Measurements from ENCODE around the gene B3GNT2.
A peak's percentile ranks its signal among the peaks of the same experiment; 100 is the strongest.

The B3GNT2 gene

DNA sequence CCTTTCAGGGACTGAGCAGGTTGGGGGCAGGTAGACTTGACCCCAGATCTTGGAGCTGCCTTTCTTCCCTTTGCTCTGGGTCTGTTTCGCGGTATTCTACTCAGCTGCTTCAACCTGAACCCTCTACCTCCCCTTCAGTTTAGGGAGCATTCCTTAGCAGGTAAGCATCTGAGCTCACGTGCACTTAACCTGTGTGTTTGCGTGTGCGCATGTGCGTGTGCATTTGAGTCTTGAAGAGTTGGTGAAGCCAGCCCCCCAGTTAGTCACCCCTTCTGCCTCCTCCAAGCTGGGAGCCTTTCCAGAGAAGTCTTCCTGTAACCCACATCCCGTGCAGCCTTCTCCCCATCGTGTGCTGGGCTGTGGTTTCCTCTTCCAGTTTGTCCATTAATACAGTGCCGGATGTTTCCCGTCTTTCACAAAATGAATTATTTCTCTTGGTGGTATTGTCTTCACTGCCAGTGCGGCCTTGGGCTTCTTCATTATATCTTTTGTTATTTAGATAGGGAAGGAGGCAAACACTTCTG lies 33.2 kb downstream of the B3GNT2 start:
- Histone ChIP-seq H3K4me2 (peak overlapping the region; percentile 20; the same call in 1 of the 2 replicates), H4K20me1 (peaks cover 80% of the 10 kb centered on the region), H3K27me3 (no peaks in the 10 kb centered on the region), H3K4me1 (peaks cover 29% of the 10 kb centered on the region), H3K9me3 (peaks cover 7% of the 10 kb centered on the region; the same call in 1 of the 2 replicates), H3K9ac (no peak overlapping the region), H3K4me3 (no peak overlapping the region), H3K27ac (no peak overlapping the region), H3K36me3 (peaks cover 26% of the 10 kb centered on the region)
- TF ChIP-seq Cebpa-rat (IDR thresholded peaks at IDR 0.05): no peak

DNA sequence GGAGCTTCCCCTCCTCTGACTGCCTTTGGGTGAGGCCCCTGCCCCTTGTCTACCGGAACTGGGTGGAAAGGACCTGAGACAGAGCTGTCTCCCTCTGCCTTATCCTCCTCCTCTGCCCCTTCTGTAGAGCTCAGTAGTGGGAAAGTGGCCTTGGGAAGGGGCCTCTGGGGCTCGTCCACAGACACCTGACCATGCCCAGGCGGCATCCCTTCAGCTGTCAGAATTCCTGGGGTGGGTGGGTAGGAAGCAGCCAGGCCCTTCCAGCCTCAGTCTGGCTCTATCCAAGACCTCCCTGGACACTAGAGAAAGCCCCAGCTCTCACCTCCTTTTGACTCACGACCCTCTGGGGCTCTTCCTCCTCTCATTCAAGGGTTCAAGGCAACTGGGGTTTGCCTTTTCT lies 35.6 kb downstream of the B3GNT2 start:
- no peak overlapping the region for H3K4me2 ChIP-seq
- H3K9ac ChIP-seq: no peak overlapping the region
- no peak overlapping the region for H3K27ac ChIP-seq
- no peak for TF ChIP-seq Cebpa-rat (IDR thresholded peaks at IDR 0.05)
- no peaks in the 10 kb centered on the region for H3K9me3 ChIP-seq
- no peaks in the 10 kb centered on the region for H3K27me3 ChIP-seq
- peaks cover 56% of the 10 kb centered on the region for H4K20me1 ChIP-seq
- H3K36me3 ChIP-seq: peaks cover 8% of the 10 kb centered on the region; the same call in 1 of the 2 replicates
- H3K4me3 ChIP-seq: no peak overlapping the region
- peaks cover 27% of the 10 kb centered on the region for H3K4me1 ChIP-seq

DNA sequence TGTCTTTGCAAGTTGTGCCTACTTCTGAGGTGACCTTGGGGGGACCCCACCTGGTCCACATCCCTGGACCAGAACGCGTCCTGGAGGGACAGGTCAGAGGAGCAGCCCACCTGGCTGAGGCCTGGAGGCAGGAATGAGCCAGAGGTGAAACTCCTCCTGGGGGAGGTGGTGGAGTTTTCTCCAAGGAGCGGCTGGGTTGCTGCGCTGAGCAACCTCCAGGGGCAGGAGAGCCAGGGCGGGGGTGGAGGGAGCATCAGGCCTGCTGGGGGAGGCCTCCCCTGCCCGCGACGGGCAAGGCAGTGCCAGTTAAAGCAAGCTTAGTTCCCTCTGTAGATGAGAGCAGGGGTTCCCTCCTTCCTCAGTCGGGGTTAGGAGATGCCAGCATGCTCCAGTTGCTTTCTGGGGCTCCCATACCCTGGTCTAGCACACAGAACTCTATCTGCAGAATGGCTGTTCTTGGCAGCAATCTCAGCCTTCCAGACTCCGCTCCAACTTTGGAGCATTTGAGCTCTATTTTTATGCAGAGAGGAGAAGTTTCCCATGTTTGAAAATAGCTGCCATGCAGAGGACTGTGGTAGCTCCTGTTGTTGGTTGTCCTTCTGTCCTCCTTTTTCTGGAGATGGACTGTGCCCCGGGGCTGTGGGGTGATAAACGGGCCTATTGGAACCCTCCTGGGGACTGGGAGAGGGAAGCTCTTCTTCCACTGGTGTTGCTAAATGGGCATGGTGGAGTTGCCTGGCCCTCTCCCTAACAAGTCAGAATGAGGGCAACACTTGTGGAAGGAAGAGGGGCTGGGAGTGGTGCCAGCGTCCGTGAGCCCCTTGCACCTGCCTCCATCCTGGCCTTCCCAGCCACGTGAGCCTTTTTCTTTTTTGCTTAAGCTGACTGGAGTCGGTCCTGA lies 39.1 kb downstream of the B3GNT2 start:
- Histone ChIP-seq H4K20me1 (peaks cover 27% of the 10 kb centered on the region; the same call in 1 of the 2 replicates), H3K4me3 (no peak overlapping the region), H3K4me1 (0 out of 2 replicates have a peak, but pooled peaks cover 3% of the 10 kb centered on the region), H3K27ac (no peak overlapping the region), H3K9me3 (no peaks in the 10 kb centered on the region), H3K4me2 (no peak overlapping the region), H3K9ac (no peak overlapping the region), H3K27me3 (no peaks in the 10 kb centered on the region), H3K36me3 (no peaks in the 10 kb centered on the region)
- TF ChIP-seq Cebpa-rat (IDR thresholded peaks at IDR 0.05): no peak

DNA sequence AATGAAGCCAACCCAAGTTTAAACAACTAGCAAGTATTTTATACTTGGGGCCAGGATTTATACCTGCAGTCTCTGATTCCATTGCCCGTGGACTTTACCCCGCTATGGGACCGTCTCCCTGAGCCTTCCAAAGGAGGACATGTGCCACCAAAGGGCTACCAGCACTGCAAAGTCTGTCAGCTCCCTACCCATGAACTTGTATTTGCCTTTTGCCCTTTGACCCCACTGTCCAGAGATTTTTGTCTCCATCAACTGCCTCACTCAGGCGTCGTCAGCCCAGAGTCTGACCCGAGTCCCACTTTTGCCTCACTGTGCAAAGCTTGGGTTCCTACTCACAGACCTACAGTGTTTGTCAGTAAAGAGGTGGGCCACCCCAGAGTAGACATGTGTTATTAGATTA lies 40.6 kb downstream of the B3GNT2 start:
- no peaks in the 10 kb centered on the region for H3K27me3 ChIP-seq
- TF ChIP-seq Cebpa-rat (IDR thresholded peaks at IDR 0.05): no peak
- no peak overlapping the region for H3K27ac ChIP-seq
- no peaks in the 10 kb centered on the region for H3K9me3 ChIP-seq
- no peak overlapping the region for H3K4me3 ChIP-seq
- no peaks in the 10 kb centered on the region for H3K4me1 ChIP-seq
- no peak overlapping the region for H3K4me2 ChIP-seq
- no peaks in the 10 kb centered on the region for H3K36me3 ChIP-seq
- H3K9ac ChIP-seq: no peak overlapping the region
- peaks cover 13% of the 10 kb centered on the region; the same call in 1 of the 2 replicates for H4K20me1 ChIP-seq

DNA sequence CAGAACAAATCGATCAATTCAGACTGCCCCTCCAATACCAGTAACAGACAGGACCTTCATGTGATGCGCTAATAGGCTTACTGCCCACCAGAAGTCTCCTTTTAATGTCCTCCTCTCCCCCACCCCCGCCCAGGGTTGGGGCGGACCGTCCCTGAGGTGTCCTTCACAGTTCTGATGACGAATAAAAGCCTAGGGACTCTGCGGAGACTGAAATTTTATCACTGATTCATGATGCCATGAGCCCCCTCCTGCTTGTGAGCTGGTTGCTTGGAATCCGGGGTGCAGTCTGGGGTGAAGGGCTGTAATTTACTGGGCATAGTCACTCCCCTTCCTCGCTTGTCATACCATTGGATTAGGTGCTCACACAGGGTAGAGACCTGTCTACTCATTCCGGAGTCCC lies 42.3 kb downstream of the B3GNT2 start:
- Histone ChIP-seq H3K27ac (no peak overlapping the region), H3K4me3 (no peak overlapping the region), H3K9ac (no peak overlapping the region), H3K36me3 (no peaks in the 10 kb centered on the region), H3K9me3 (no peaks in the 10 kb centered on the region), H3K4me2 (no peak overlapping the region), H3K4me1 (no peaks in the 10 kb centered on the region), H4K20me1 (peaks cover 4% of the 10 kb centered on the region; the same call in 1 of the 2 replicates), H3K27me3 (no peaks in the 10 kb centered on the region)
- no peak for TF ChIP-seq Cebpa-rat (IDR thresholded peaks at IDR 0.05)

DNA sequence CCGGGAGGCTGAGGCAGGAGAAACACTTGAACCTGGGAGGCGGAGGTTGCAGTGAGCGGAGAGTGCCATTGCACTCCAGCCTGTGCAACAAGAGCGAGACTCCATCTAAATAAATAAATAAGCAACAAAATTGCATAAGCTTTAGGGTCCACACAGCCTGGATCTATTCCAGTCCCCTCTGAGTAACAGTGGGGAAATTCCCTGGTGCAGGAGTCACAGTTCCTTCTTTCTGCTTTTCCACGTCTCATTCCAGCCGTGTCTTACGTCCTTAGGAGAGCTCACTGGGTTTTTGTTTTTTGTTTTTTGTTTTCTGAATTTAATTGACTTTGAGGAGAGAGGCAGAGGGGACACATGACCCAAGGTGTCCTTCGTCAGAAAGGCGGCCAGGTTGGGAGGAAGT lies 44.6 kb downstream of the B3GNT2 start:
- H3K4me2 ChIP-seq: no peak overlapping the region

DNA sequence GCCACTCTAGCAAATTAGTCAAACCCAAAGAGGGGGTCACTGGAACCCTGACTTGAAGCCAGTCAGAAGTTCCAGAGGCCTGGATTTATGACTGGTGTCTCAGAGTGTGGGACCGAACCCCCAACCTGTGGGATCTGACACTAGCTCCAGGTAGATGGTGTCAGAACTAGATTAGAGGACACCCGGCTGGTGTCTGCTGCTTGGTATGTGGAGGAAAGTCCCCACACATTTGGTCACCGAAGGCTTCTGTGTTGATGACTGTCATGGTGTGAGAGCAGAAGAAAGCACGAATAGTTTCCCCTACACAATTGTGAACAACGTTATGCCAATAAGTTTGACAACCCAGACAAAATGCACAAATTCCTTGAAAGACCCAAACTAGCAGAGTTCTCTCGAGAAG lies 48.1 kb downstream of the B3GNT2 start:
- H3K4me3 ChIP-seq: no peak overlapping the region
- no peaks in the 10 kb centered on the region for H3K27me3 ChIP-seq
- H3K9ac ChIP-seq: no peak overlapping the region
- H3K4me1 ChIP-seq: no peaks in the 10 kb centered on the region
- H3K4me2 ChIP-seq: no peak overlapping the region
- no peaks in the 10 kb centered on the region for H4K20me1 ChIP-seq
- H3K27ac ChIP-seq: no peak overlapping the region
- no peak for TF ChIP-seq Cebpa-rat (IDR thresholded peaks at IDR 0.05)
- H3K36me3 ChIP-seq: no peaks in the 10 kb centered on the region
- H3K9me3 ChIP-seq: no peaks in the 10 kb centered on the region

More for the DNA sequence above, 44.6 kb downstream of the B3GNT2 start:
- H4K20me1 ChIP-seq: no peaks in the 10 kb centered on the region
- H3K9ac ChIP-seq: no peak overlapping the region
- TF ChIP-seq Cebpa-rat (IDR thresholded peaks at IDR 0.05): no peak
- no peaks in the 10 kb centered on the region for H3K4me1 ChIP-seq
- no peaks in the 10 kb centered on the region for H3K9me3 ChIP-seq
- no peaks in the 10 kb centered on the region for H3K27me3 ChIP-seq
- H3K36me3 ChIP-seq: no peaks in the 10 kb centered on the region
- no peak overlapping the region for H3K27ac ChIP-seq
- no peak overlapping the region for H3K4me3 ChIP-seq

DNA sequence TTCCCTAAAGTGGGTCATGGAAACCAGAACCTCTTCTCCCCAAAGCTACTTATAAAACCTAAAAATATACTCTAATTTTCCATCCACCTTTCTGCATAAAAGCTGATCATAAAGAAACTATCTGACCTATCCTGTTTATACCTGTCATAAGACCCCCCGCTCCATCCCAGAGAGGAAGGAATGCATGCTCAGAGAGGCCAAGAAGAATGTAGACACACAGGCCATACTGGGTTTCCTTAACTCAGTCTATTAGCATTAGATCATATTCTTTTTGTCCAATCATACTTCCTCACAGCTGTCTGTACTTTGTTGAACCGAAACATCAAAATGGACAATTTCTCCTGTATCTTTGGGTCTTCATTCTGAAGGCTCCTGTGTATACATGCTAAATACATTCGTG lies 52.3 kb downstream of the B3GNT2 start:
- Histone ChIP-seq H3K9me3 (peaks cover 3% of the 10 kb centered on the region; the same call in 1 of the 2 replicates), H3K4me1 (no peaks in the 10 kb centered on the region), H3K9ac (no peak overlapping the region), H4K20me1 (no peaks in the 10 kb centered on the region), H3K36me3 (no peaks in the 10 kb centered on the region), H3K4me2 (no peak overlapping the region), H3K27me3 (no peaks in the 10 kb centered on the region), H3K27ac (no peak overlapping the region), H3K4me3 (no peak overlapping the region)
- no peak for TF ChIP-seq Cebpa-rat (IDR thresholded peaks at IDR 0.05)

DNA sequence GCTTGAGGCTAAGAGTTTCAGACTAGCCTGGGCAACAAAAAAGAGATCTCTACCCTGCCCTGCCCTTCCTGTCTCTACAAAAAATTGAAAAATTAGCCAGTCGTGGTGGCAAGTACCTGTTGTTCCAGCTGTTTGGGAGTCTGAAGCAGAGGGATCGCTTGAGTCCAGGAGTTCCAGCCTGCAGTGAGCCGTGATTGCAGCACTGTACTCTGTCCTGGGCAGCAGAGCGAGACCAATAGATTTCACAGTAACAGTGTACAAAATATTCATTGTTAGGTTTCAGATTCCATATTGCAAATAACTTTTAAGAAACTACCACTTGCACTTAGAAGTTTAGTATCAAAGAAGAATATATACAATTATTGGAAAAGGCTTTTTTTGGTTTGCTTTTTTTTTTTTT lies 54.3 kb downstream of the B3GNT2 start:
- no peaks in the 10 kb centered on the region for H3K4me1 ChIP-seq
- no peak for TF ChIP-seq Cebpa-rat (IDR thresholded peaks at IDR 0.05)

More for the DNA sequence above, 54.3 kb downstream of the B3GNT2 start:
- Histone ChIP-seq H3K27ac (no peak overlapping the region), H3K9me3 (peaks cover 14% of the 10 kb centered on the region), H3K4me3 (no peak overlapping the region), H3K9ac (no peak overlapping the region), H4K20me1 (no peaks in the 10 kb centered on the region), H3K36me3 (no peaks in the 10 kb centered on the region), H3K27me3 (no peaks in the 10 kb centered on the region), H3K4me2 (no peak overlapping the region)

All from BLaER1 (cell line).